HG03442 (cell line): Measurements from ENCODE around the gene OR2M2.

Experiments used
- ATAC-seq: cut with Tn5 transposase; IDR thresholded peaks from one replicate; pipeline ENCODE4 v1.9.1; 2021; ENCODE audit warnings: mild to moderate bottlenecking, moderate library complexity; ENCODE audit not compliant: unreplicated experiment

OR2M2 gene, protein sequence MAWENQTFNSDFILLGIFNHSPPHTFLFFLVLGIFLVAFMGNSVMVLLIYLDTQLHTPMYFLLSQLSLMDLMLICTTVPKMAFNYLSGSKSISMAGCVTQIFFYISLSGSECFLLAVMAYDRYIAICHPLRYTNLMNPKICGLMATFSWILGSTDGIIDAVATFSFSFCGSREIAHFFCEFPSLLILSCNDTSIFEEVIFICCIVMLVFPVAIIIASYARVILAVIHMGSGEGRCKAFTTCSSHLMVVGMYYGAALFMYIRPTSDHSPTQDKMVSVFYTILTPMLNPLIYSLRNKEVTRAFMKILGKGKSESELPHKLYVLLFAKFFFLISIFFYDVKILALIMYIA

DNA sequence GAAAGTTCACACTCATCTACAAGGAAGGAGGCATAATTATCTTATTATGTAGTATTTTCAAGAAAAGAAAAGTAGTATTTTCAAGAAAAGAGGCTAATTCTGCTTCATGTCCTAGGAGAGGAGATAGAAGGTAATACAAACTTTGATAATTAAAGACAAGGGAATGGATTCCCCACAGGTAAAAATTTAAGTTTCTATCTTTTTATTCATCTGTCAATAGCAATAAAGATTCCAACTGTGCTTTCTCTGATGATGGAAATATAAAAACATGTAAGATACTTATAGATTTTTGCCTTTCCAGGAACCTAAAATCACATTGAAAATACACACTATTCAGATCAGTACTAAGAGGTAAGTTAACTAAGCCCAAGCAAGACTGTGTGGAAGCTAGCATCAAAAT is at the start of gene OR2M2:
OR2M2 (plus strand) TSS at position 301 of the 400 bp plus-strand sequence. CDS start 5,165 bp downstream, outside the sequence.
- ATAC-seq: no peak

DNA sequence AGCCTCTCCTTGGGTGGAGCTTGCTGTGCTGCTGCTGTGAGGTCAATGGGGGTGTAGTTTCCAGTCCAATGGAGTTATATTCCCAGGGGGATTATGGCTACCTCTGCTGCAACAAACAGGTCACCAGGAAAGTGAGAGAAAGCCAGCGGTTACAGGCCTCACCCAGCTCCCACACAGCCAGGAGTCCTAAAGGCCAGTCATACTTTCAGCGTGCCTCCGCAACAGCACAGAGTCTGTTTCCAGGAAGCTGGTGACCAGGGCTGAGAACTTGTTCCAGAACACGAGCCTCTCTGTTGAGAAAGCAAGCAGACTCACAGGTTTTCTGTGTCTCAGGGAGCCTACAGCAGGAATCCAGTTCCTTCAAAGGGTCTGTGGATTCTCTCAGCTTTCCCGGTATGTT is 47.0 kb upstream of the OR2M2 start:
- ATAC-seq: no peak

DNA sequence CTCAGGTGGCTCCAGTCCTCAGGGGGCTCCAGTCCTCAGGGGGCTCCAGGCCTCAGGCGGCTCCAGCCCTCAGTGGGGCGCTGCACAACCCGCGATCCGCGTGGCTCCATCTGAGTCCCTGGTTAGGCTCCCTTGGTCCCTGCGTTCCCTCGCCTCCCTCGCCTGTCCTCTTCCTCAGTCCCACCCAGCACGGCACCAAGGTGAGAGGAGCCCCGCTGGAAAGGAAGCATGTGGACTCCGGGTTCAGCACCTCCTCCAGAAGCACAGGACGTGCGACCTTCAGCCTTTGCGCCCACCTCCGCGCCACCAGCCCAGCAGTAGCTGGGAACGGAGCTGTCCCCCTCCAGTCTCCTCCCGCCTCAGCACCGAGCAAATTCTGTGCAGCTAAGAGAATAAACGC is 37.8 kb upstream of the OR2M2 start:
- no peak for ATAC-seq

DNA sequence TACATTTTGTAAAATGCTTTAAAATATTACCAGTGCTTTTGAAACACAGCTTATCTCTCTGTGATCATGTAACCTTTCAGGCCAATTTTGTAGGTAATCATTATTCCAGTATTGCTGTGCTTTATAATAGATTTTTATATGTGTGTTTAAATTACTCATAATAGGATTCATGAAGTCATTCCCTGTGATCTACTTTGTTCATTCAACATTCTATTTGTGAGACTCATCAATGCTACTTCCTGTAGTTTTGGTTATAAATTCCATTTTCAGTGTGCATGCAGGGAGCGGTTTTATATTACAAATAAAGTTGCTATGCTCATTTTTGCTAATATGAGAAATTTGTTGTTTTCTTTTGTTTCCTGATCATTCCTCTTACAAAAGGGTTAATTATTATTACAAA is 33.8 kb upstream of the OR2M2 start:
- ATAC-seq: no peak

DNA sequence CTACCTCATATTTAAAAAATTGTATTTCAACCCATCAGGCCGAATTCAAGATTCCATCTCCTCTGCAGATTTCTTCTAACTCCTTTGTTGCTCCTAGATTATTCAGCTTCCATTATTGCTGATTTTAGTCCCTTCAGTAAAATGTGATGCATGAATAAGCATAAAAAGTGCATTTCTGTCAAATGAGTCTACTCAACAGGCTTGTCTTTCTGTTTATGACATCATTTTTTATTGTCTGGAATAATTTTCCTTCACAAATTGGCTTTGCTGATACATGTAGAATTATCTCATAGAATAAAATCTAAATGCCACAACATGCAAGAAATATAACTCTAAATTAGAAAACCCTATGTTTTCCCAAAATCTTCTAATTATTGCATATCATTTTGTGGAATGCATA is 31.3 kb upstream of the OR2M2 start:
- no peak for ATAC-seq

DNA sequence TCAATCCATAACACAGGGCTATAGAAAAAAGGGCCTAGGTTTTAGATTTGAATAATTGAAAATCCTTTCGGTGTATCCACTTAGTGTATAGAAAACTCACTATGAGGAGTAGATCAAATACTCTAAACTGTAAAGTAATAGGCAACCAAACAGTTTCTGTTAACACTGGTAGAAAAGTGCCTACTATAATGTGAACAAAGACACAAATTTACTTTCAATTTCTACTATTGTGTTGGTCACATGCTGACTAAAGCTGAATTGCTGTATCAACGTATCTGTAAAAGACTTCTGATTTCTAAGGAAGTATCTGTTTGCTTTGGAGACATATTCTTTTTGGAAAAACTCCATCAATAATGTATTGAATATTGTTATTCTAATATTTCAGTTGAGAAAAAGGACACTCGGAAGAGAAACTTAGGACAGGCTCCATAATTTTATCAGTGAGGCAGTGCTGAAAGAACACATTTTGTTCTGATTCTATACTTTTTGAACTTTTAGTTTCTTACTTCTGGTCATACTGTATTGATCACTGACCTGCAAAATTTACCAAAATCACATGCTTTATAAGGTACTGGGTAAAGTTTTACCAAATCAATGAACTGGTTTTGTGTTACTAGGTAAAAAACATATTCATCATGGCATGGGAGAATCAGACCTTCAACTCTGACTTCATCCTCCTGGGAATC is 30.0 kb upstream of the OR2M2 start, which contains the start of gene OR2M5:
OR2M5 (plus strand) TSS at position 636 of the 686 bp plus-strand sequence; CDS start at position 636, 0 bp downstream.
- no peak for ATAC-seq

DNA sequence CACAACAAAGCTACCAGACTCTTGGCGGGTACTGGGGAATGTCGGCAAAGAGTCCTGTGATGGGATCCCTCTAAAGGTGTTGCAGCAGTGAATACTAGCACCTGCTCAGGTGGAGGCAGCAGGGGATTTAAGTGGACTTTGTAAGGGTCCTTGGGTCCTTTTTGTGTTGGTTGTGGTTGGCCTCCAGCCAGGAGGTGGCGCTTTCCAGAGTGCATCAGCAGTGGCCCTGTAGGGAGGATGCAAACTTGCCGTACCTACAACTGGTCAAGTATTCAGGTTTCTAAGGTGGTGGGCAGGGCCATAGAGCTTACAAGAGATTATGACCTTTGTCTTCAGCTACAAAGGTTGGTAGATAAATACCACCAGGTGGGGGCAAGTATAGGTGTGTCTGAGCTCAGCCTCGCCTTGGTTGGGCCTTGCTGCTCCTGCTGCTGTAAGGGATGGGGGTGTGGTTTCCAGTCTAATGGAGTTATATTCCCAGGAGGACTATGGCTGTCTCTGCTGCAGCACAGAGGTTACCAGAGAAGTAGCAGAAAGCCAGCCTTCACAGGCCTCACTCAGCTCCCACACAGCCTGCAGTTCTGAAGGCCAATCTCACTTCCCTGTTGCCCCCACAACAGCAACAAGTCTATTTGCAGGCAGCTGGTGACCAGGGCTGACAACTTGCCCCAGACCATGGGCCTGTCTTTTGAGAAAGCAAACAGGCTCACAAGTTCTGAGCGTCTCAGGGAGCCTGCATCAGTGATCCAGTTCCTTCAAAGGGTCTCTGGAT is 22.4 kb upstream of the OR2M2 start:
- no peak for ATAC-seq

DNA sequence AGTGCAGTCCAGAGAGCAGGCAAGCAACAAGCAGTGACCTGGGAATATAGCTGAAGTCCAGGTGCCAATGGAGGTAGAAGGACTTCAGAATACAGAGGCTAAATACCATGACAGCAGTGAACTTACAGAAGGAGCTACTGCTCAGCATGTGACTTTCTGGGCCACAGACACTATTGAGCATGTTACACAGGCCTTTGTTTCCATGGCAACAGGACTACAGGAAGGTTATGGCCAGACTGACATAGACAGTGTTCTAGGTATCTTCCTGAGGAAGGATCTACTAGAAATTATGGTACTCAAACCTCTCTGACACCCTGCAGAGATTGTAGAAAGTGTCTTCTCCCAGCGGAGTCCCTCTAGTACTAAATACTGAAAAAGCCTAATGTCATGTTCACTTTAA is 18.7 kb upstream of the OR2M2 start:
- ATAC-seq: no peak

DNA sequence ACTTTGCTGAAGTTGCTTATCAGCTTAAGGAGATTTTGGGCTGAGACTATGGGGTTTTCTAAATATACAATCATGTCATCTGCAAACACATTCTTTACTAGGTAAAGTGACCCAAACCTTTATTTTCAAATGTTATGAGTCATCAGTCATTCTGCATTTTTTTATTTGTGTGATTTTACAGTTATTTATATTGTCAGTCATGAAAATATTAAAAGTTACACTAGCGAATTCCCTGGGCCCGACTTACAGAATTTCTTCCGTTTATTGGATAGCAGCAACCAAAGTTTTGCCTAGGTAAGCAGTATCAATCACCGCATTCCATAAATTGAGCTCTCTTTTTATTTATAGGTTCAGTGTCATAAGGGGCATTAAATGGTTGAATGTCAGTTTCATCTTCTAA is 15.9 kb upstream of the OR2M2 start:
- no peak for ATAC-seq

DNA sequence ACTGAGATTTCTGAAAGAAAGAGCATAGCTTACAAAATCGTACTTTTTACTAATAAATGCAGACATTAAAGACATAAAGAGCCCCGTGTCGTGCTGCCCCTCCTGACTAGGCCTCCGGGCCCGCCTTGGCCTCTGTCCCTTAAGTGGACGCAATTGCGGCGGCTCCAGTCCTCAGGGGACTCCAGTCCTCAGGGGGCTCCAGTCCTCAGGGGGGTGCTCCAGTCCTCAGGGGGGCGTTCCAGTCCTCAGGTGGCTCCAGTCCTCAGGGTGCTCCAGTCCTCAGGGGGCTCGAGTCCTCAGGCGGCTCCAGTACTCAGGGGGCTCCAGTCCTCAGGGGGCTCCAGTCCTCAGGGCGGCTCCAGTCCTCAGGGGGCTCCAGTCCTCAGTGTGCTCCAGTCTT is 10.6 kb upstream of the OR2M2 start:
- no peak for ATAC-seq

DNA sequence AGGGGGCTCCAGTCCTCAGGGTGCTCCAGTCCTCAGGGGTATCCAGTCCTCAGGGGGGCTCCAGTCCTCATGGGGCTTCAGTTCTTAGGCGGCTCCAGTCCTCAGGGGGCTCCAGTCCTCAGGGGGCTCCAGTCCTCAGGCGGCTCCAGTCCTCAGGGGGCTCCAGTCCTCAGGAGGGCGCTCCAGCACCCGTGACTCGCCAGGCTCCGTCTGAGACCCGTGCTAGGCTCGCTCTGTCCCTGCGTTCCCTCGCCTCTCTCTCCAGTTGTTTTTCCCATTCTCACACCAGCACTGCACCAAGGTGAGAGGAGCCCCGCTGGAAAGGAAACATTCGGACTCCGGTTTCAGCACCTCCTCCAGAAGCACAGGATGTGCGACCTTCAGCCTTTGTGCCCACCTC is 9.4 kb upstream of the OR2M2 start:
- no peak for ATAC-seq

DNA sequence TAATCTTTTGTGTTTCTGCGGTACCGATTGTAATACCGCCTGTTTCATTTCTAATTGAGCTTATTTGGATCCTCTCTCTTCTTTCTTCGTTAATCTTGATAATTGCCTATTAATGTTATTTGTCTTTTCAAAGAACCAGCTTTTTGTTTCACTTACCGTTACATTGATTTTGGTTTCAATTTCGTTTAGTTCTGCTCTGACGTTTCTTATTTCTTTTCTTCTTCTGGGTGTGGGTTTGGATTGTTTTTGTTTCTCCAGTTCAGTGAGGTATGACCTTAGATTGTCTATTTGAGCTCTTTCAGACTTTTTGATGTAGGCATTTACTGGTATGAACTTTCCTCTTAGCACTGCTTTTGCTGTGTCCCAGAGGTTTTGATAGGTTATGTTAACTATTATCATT is 9.4 kb downstream of the OR2M2 start:
- no peak for ATAC-seq

DNA sequence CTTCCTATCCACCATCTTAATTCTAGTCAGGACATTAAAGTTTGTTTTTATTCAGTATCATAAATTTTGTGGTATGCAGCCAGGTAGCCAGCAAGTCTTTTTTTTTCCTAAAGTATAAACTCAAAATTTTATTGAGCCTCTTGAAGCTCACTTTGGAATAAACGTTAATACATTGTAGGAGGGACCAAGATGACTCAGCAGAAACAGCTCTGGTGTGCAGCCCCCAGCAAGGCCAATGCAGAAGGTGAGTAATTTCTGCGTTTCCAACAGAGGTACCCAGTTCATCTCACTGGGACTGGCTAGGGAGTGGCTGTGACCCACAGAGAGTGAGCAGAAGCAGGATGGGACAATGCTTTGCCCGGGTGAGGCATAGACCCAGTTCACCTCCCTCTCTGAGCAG is 12.7 kb downstream of the OR2M2 start:
- ATAC-seq: no peak

DNA sequence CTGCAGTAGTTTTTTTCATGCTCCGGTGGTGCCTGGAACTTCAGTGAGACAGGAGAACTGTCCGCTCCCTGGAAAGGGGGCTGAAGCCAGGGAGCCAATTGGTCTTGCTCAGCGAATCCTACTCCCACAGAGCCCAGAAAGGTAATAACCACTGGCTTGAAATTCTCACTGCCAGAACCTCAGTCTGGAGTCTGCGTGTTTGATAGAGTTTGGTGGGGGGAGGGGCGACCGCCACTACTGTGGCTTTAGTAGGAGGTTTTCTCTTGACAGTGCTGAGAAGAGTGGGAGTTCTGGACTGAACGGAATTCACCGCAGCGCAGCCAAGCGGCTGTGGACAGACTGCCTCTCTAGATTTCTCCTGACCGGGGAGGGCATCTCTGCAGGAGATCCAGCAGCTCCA is 14.4 kb downstream of the OR2M2 start:
- no peak for ATAC-seq

DNA sequence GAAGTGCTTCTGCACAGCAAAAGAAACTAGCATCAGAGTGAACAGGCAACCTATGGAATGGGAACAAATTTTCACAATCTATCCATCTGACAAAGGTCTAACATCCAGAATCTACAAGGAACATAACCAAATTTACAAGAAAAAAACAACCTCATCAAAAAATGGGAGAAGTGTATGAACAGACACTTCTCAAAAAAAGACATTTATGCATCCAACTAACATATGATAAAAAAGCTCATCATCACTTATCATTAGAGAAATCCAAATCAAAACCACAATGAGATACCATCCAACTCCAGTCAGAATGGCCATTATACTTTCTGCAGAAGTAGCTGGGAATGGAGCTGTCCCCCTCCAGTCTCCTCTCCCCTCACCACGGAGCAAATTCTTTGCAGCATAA is 19.5 kb downstream of the OR2M2 start:
- ATAC-seq: no peak

DNA sequence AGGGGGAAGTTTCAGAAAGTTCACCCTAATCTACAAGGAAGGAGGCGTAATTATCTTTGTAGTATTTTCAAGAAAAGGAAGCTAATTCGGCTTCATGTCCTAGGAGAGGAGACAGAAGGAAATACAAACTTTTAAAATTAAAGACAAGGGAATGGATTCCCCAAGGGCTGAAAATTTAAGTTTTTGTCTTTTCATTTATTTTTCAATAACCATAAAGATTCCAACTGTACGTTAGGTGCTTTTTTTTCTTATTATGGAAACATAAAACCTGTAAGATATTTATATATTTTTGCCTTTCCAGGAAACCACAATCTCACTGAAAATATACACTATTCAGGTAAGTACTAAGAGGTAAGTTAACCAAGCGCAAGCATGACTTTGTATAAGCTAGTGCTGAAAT is 22.3 kb downstream of the OR2M2 start, which contains the start of gene OR2M3:
OR2M3 (plus strand) TSS at position 301 of the 400 bp plus-strand sequence. CDS start 5,803 bp downstream, outside the sequence.
- no peak for ATAC-seq

DNA sequence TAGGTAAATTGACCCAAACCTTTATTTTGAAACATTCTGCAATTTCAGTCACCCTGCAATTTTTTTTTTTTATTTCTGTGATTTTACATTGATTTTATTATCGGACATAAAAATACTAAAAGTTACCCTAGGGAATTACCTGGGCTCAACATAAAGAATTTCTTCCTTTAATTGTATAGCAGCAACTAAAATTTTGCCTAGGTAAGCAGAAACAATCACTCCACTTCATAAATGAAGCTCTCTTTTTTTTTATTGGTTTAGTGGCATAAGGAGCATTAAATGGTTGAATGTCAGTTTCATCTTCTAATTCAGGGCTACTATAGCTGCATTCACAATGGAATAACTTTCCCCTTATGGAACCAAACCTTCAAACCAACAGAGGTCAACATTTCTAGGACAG is 41.3 kb downstream of the OR2M2 start:
- no peak for ATAC-seq

DNA sequence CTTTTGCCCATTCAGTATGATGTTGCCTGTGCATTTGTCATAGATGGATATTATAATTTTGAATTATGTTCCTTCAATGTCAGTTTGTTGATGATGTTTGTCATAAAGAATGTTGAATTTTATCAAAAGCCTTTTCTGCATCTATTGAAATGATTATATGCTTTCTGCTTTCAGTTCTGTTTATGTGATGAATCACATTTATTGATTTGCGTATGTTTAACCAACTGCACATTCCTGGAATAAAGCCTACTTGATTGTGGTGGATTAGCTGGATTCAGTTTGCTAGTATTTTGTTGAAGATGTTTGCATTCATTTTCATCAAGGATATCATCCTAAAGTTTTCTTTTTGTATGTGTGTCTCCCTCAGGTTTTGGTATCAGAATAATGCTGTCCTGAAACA is 50.9 kb downstream of the OR2M2 start:
- ATAC-seq: no peak

DNA sequence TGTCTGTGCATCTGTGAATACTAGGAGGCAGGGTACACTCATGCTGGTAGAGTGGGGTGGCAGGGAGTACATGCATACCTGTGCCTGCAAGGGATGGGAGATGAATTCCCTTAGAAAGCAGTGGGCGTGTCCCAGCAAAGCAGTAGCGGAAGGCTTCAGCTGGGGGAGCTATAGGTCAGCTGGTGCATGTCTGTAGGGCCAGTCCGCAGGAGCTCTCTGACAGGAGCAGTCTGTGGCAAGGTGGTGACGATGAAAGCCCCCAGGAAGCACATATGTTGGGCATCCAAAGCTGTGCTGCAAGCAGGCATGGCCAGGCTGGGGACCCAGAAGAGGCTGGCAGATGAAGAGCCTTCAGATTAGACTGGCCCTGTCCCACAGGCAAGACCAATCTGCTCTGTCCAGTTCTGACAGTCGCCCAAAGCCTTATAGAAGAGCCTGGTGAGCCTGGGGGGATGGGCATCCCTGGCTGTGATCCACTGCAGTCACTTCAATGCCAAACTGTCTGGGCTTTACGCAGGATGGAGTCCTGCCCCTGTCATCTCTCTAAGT is 54.8 kb downstream of the OR2M2 start:
- no peak for ATAC-seq
